Psoas muscle (tissue), 8 donors: Measurements from ENCODE around the gene CDK1. TPM values are rescaled to one million over a fixed set of nuclear protein-coding genes. Genes with fewer than 3 reads are reported as not detected.

Source experiments
- ATAC-seq, 4 donors: fragments of 200-7000 bp; cut with Tn5 transposase; one replicate each; pipeline ENCODE4 v1.9.1; 2020; ENCODE audit warnings: moderate library complexity in 3 of 4, mild to moderate bottlenecking in 2 of 4
- DNase-seq, 2 donors: peaks; one replicate each; pipeline ENCODE4 v3.0.0-alpha.2; 2020
- H3K27ac ChIP-seq: fragments of 200-600 bp; one replicate; pipeline ENCODE4 v1.8.0; 2022
- H3K27me3 ChIP-seq, 3 donors: fragments of 200-600 bp in 1 of 3; one replicate each; pipeline versions ENCODE4 v1.6.1 to v1.8.0; 2013 to 2022; ENCODE audit warnings: low read length in 2 of 3, mild to moderate bottlenecking in 2 of 3, moderate library complexity in 1 of 3; ENCODE audit not compliant: insufficient read depth in 3 of 3
- H3K36me3 ChIP-seq, 2 donors: fragments of 200-600 bp in 1 of 2; one replicate each; pipeline versions ENCODE4 v1.6.1 to v1.8.0; 2013 to 2022; ENCODE audit warnings: low read depth in 1 of 2, mild to moderate bottlenecking in 1 of 2, moderate library complexity in 1 of 2; ENCODE audit not compliant: insufficient read depth in 1 of 2
- H3K4me1 ChIP-seq: fragments of 200-600 bp; one replicate; pipeline ENCODE4 v1.8.0; 2022
- H3K4me3 ChIP-seq: fragments of 200-600 bp; one replicate; pipeline ENCODE4 v1.8.0; 2022; ENCODE audit warnings: mild to moderate bottlenecking
- H3K9me3 ChIP-seq: fragments of 200-600 bp; one replicate; pipeline ENCODE4 v1.8.0; 2022
- CTCF ChIP-seq: fragments of 200-600 bp; IDR thresholded peaks from one replicate; pipeline ENCODE4 v1.8.0; 2022; ENCODE audit warnings: antibody characterized with exemption
- WGBS, 3 donors: extraction: QIAGEN DNeasy Blood & Tissue Kit; methylation state at CpG; one replicate each; pipeline versions ENCODE4 v1.1.6 to v1.1.7; 2013; 5-methylcytosine and 5-hydroxymethylcytosine counted together
- intact Hi-C, 2 donors: fragments of 100-400 bp; cut with DNase I; formaldehyde crosslinking; loops; one replicate each; pipeline versions ENCODE4 v1.11.0 to v1.14.2; 2022
- long read RNA-seq, 2 donors: library from polyadenylated mRNA; unstranded; transcript quantifications; one replicate each; pipeline ENCODE4 v2.0.0, GENCODE V29; 2021
- polyA plus RNA-seq, 3 donors: library from polyadenylated mRNA; stranded (reverse); fragments of 200-250 nt; gene quantifications; one replicate each; pipeline ENCODE4 v1.2.3, GENCODE V29; 2013
- total RNA-seq, 4 donors: library from RNA; stranded (reverse); fragmentation: NEBNext Ultra II Directional in 2 of 4; extraction: Animal tissue kit (Norgen Biotek cat#: 25700) in 2 of 4; gene quantifications; one replicate each; pipeline versions ENCODE4 v1.2.1 to v1.2.4, GENCODE V29; 2021 to 2023
- donor health status: healthy with polysubstance abuse.
- donor health status: DM: no; HTN: no; CAD: no; lungs with moderate emphysema.
- donor health status: Bipolar disorder and iron deficiency.
- donor health status: healthy.
- donor health status: DM: yes; HTN: yes; CAD: no.
- donor health status: DM: no; HTN: no; CAD: no.
- donor health status: DM: no; HTN: no; CAD: no.
- donor health status: DM: yes; HTN: yes; CAD: no.

The CDK1 gene
- total RNA-seq (under 1 TPM; 0.44 to 0.92 (median 0.61) TPM), polyA plus RNA-seq (1 to 10 TPM in 1 of 3 donors, under 1 TPM in 2; 0.47 to 1.5 (median 0.59) TPM)
- long read RNA-seq, donor 1: 0 reads
- long read RNA-seq, donor 2, partial matches to known transcripts: 1 of 1 reads
- long read RNA-seq, donor 2, other reads (novel, unspliced or antisense): 0 of 1 reads

- no peaks in the 10 kb centered on the region for H3K9me3 ChIP-seq
- peak within 1 kb of the TSS; percentile 67 for H3K4me3 ChIP-seq
- intact Hi-C loops: no loop called here
- H3K4me1 ChIP-seq: peaks cover 4% of the 10 kb centered on the region
- DNase-seq: peak; percentile 98 to 99
- H3K36me3 ChIP-seq: no peaks in the 10 kb centered on the region
- ATAC-seq: peak; percentile 100
- H3K27me3 ChIP-seq: no peaks in the 10 kb centered on the region
- WGBS, 3 donors: 1% methylated on average over 56 to 58 of the region's 58 CpGs
- H3K27ac ChIP-seq: peak within 1 kb of the TSS; percentile 53
- no peak for TF ChIP-seq CTCF
Measured at GRCh38 chr10:60778214-60778970, at the start of gene CDK1. TSS of gene CDK1 (plus strand) at chr10:60778478. CDS start at chr10:60780166, 1,688 bp downstream.

- no peaks in the 10 kb centered on the region for H3K9me3 ChIP-seq
- peaks cover 0 to 24% (median 15%) of the 10 kb centered on the region in 3 donors for H3K27me3 ChIP-seq
- TF ChIP-seq CTCF: no peak
- no peak overlapping the region for H3K27ac ChIP-seq
- DNase-seq (no peak), ATAC-seq (no peak)
- intact Hi-C loops: no loop called here
- no peak overlapping the region for H3K4me3 ChIP-seq
- no peaks in the 10 kb centered on the region for H3K36me3 ChIP-seq
- H3K4me1 ChIP-seq: peaks cover 3% of the 10 kb centered on the region
Measured at GRCh38 chr10:60729106-60729505, 49.2 kb upstream of the CDK1 start.

GRCh38 chr10:60731134-60731885, 47.0 kb upstream of the CDK1 start:
- Histone ChIP-seq H3K4me1 (peaks cover 3% of the 10 kb centered on the region), H3K4me3 (no peak overlapping the region), H3K9me3 (no peaks in the 10 kb centered on the region), H3K27me3 (peaks cover 0 to 41% (median 19%) of the 10 kb centered on the region in 3 donors), H3K27ac (no peak overlapping the region), H3K36me3 (no peaks in the 10 kb centered on the region)
- intact Hi-C loops: no loop called here
- TF ChIP-seq CTCF: no peak
- no peak for DNase-seq
- 82 to 95% (median 84%) methylated on average over 3 of the region's 3 CpGs for WGBS, 3 donors
- ATAC-seq: no peak

GRCh38 chr10:60732198-60732806, 46.0 kb upstream of the CDK1 start:
- H3K4me3 ChIP-seq: peak overlapping the region; percentile 69
- DNase-seq: no peak
- H3K27ac ChIP-seq: no peak overlapping the region
- H3K27me3 ChIP-seq: peaks cover 0 to 41% (median 19%) of the 10 kb centered on the region in 3 donors
- TF ChIP-seq CTCF: no peak
- H3K4me1 ChIP-seq: peaks cover 3% of the 10 kb centered on the region
- intact Hi-C loops: no loop called here
- no peak for ATAC-seq
- no peaks in the 10 kb centered on the region for H3K9me3 ChIP-seq
- no peaks in the 10 kb centered on the region for H3K36me3 ChIP-seq
- WGBS, 3 donors: 28 to 29% (median 28%) methylated on average over 20 of the region's 20 CpGs
